OCI-LY3 (cell line): Measurements from ENCODE around the gene RBMS3.

Experiments used
- H2AFZ ChIP-seq: fragments of 200-600, 300-600 bp; shearing (Covaris generic); 2 replicates; pipeline ENCODE4 v1.6.0; 2014; ENCODE audit warnings: antibody characterized with exemption, low read depth, low read length
- H3K27ac ChIP-seq: fragments of 200-600, 300-600 bp; sonication (generic); 2 replicates; pipeline ENCODE4 v1.5.1; 2014; ENCODE audit warnings: mild to moderate bottlenecking, low read length, moderate library complexity, mixed read lengths
- H3K27me3 ChIP-seq: fragments of 200-600, 300-600 bp; sonication (generic); 2 replicates; pipeline ENCODE4 v1.6.1; 2014; ENCODE audit warnings: low read depth, low read length, mixed read lengths
- H3K36me3 ChIP-seq: fragments of 200-600, 300-600 bp; sonication (generic); replicated peaks from 2 replicates; pipeline ENCODE3; 2014; ENCODE audit warnings: low read depth, low read length, mixed read lengths
- H3K4me1 ChIP-seq: fragments of 300-600, 200-600 bp; sonication (generic); 2 replicates; pipeline ENCODE4 v1.6.1; 2014; ENCODE audit warnings: low read length, mixed read lengths
- H3K4me2 ChIP-seq: fragments of 200-600, 300-600 bp; sonication (generic); 2 replicates; pipeline ENCODE4 v1.6.1; 2014; ENCODE audit warnings: low read length, mixed read lengths
- H3K4me3 ChIP-seq: fragments of 300-600, 200-600 bp; sonication (generic); 2 replicates; pipeline ENCODE4 v1.5.1; 2014; ENCODE audit warnings: antibody characterized with exemption, mild to moderate bottlenecking, low read length, moderate library complexity
- H3K79me2 ChIP-seq: fragments of 300-600, 200-600 bp; shearing (Covaris generic); 2 replicates; pipeline ENCODE4 v1.6.1; 2014; ENCODE audit warnings: mild to moderate bottlenecking, low read length, mixed read lengths
- H3K9ac ChIP-seq: fragments of 300-600, 200-600 bp; shearing (Covaris generic); 2 replicates; pipeline ENCODE4 v1.6.0; 2014; ENCODE audit warnings: mild to moderate bottlenecking, low read length, moderate library complexity
- H3K9me3 ChIP-seq: fragments of 200-600, 300-600 bp; shearing (Covaris generic); 2 replicates; pipeline ENCODE4 v1.6.1; 2014; ENCODE audit warnings: low read length, mixed read lengths; ENCODE audit not compliant: insufficient read depth
- H4K20me1 ChIP-seq: fragments of 200-600, 300-600 bp; sonication (generic); 2 replicates; pipeline ENCODE4 v1.6.1; 2016; ENCODE audit warnings: low read length, mixed read lengths; ENCODE audit not compliant: insufficient read depth
- CTCF ChIP-seq: fragments of 200-600, 300-600 bp; sonication (generic); IDR thresholded peaks from 2 replicates; pipeline ENCODE4 v1.5.1; 2014; ENCODE audit warnings: antibody characterized with exemption, low read length, low read depth
- EZH2phosphoT487 ChIP-seq: fragments of 200-600 bp; shearing (Covaris generic); IDR thresholded peaks from 2 replicates; pipeline ENCODE4 v1.6.1; 2018; ENCODE audit warnings: antibody characterized with exemption, mixed run types, low read depth

The RBMS3 gene

GRCh38 chr3:29532473-29532872 is 251.6 kb downstream of the RBMS3 start:
- no peak for TF ChIP-seq EZH2phosphoT487
- no peak for TF ChIP-seq CTCF
- Histone ChIP-seq H3K4me1 (no peaks in the 10 kb centered on the region), H3K36me3 (no peaks in the 10 kb centered on the region), H3K4me2 (no peak overlapping the region), H3K27ac (no peak overlapping the region), H3K79me2 (no peaks in the 10 kb centered on the region), H4K20me1 (no peaks in the 10 kb centered on the region), H3K27me3 (no peaks in the 10 kb centered on the region), H3K9ac (no peak overlapping the region), H3K4me3 (no peak overlapping the region), H2AFZ (no peak overlapping the region), H3K9me3 (no peaks in the 10 kb centered on the region)

GRCh38 chr3:29534006-29534405 is 253.1 kb downstream of the RBMS3 start:
- H3K9ac ChIP-seq = no peak overlapping the region
- no peak overlapping the region for H3K4me2 ChIP-seq
- no peak for TF ChIP-seq EZH2phosphoT487
- no peak for TF ChIP-seq CTCF
- H3K4me1 ChIP-seq = no peaks in the 10 kb centered on the region
- no peaks in the 10 kb centered on the region for H3K36me3 ChIP-seq
- no peak overlapping the region for H3K27ac ChIP-seq
- H3K4me3 ChIP-seq = no peak overlapping the region
- no peaks in the 10 kb centered on the region for H3K27me3 ChIP-seq
- no peaks in the 10 kb centered on the region for H4K20me1 ChIP-seq
- no peak overlapping the region for H2AFZ ChIP-seq
- H3K9me3 ChIP-seq = no peaks in the 10 kb centered on the region
- H3K79me2 ChIP-seq = no peaks in the 10 kb centered on the region

GRCh38 chr3:29536016-29536758 is 255.3 kb downstream of the RBMS3 start:
- Histone ChIP-seq H3K27me3 (no peaks in the 10 kb centered on the region), H3K4me1 (no peaks in the 10 kb centered on the region), H2AFZ (no peak overlapping the region), H3K9ac (no peak overlapping the region), H3K27ac (no peak overlapping the region), H4K20me1 (no peaks in the 10 kb centered on the region), H3K9me3 (no peaks in the 10 kb centered on the region), H3K36me3 (no peaks in the 10 kb centered on the region), H3K4me3 (no peak overlapping the region), H3K79me2 (no peaks in the 10 kb centered on the region), H3K4me2 (no peak overlapping the region)
- TF ChIP-seq CTCF = no peak
- no peak for TF ChIP-seq EZH2phosphoT487

GRCh38 chr3:29537889-29538609 is 257.2 kb downstream of the RBMS3 start:
- Histone ChIP-seq H3K4me3 (no peak overlapping the region), H3K27ac (no peak overlapping the region), H3K36me3 (no peaks in the 10 kb centered on the region), H3K4me1 (no peaks in the 10 kb centered on the region), H3K79me2 (no peaks in the 10 kb centered on the region), H4K20me1 (no peaks in the 10 kb centered on the region), H3K27me3 (no peaks in the 10 kb centered on the region), H2AFZ (no peak overlapping the region), H3K4me2 (no peak overlapping the region), H3K9me3 (no peaks in the 10 kb centered on the region), H3K9ac (no peak overlapping the region)
- no peak for TF ChIP-seq EZH2phosphoT487
- TF ChIP-seq CTCF = no peak
